GM21786 (cell line): ENCODE measurements around the gene ZNF79.
A peak's percentile ranks its signal among the peaks of the same experiment; 100 is the strongest.

Experiments
- ATAC-seq: cut with Tn5 transposase; IDR thresholded peaks from one replicate; pipeline ENCODE4 v1.9.1; 2021; ENCODE audit not compliant: unreplicated experiment

Gene ZNF79

GRCh38 chr9:127423934-127424675 lies at the start of gene ZNF79:
TSS of gene ZNF79 (plus strand) at chr9:127424382. CDS start at chr9:127424788, 406 bp downstream.
- ATAC-seq = peak; percentile 83

- no peak for ATAC-seq
These were observed 43.7 kb upstream of the ZNF79 start for GRCh38 chr9:127380479-127380878.

- no peak for ATAC-seq
These were observed 41.6 kb upstream of the ZNF79 start for GRCh38 chr9:127382541-127382940.

- no peak for ATAC-seq
These were observed 40.0 kb upstream of the ZNF79 start for GRCh38 chr9:127384016-127384730.

GRCh38 chr9:127384901-127385300 lies 39.3 kb upstream of the ZNF79 start:
- ATAC-seq = no peak

GRCh38 chr9:127386249-127386648 lies 37.9 kb upstream of the ZNF79 start:
- no peak for ATAC-seq

GRCh38 chr9:127386981-127387380 lies 37.2 kb upstream of the ZNF79 start:
- ATAC-seq = no peak

- ATAC-seq = peak; percentile 77
These were observed 35.9 kb upstream of the ZNF79 start for GRCh38 chr9:127388037-127388855.

- no peak for ATAC-seq
These were observed 35.3 kb upstream of the ZNF79 start for GRCh38 chr9:127388856-127389238.

GRCh38 chr9:127389381-127390247 lies 34.6 kb upstream of the ZNF79 start:
- ATAC-seq = no peak

GRCh38 chr9:127390248-127390545 lies 34.0 kb upstream of the ZNF79 start:
- no peak for ATAC-seq

GRCh38 chr9:127390563-127390962 lies 33.6 kb upstream of the ZNF79 start:
- no peak for ATAC-seq

- no peak for ATAC-seq
These were observed 32.0 kb upstream of the ZNF79 start for GRCh38 chr9:127392166-127392565.

- no peak for ATAC-seq
These were observed 31.2 kb upstream of the ZNF79 start for GRCh38 chr9:127392976-127393375.

GRCh38 chr9:127393645-127394044 lies 30.5 kb upstream of the ZNF79 start:
- no peak for ATAC-seq

- no peak for ATAC-seq
These were observed 28.5 kb upstream of the ZNF79 start for GRCh38 chr9:127395497-127396252.

GRCh38 chr9:127396253-127396807 lies 27.9 kb upstream of the ZNF79 start:
- ATAC-seq = no peak

GRCh38 chr9:127396808-127397645 lies 27.2 kb upstream of the ZNF79 start, which contains the start of gene SLC2A8:
TSS of gene SLC2A8 (plus strand) at chr9:127397169. CDS start at chr9:127397231, 62 bp downstream.
- peak; percentile 95 for ATAC-seq
